ENCODE results near the gene CAD. TPM values are rescaled to one million over a fixed set of nuclear protein-coding genes. Genes with fewer than 3 reads are reported as not detected.

The CAD gene
- total and polyA plus RNA-seq, 4 donors = 6.3 to 23.2 (median 13.5) TPM

GRCh38 chr2:27256855-27257454 is 39.8 kb downstream of the CAD start:
- TF ChIP-seq FOXA2 (IDR thresholded peaks at IDR 0.05) = no peak
- no peak for TF ChIP-seq RAD21 (IDR thresholded peaks at IDR 0.05)
- TF ChIP-seq, protein P1, sequence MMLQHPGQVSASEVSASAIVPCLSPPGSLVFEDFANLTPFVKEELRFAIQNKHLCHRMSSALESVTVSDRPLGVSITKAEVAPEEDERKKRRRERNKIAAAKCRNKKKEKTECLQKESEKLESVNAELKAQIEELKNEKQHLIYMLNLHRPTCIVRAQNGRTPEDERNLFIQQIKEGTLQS (IDR thresholded peaks at IDR 0.05) = no peak
- TF ChIP-seq NR2F2 (IDR thresholded peaks at IDR 0.05) = no peak
- TF ChIP-seq HNF4A (conservative IDR thresholded peaks at IDR 0.05) = no peak
- no peak for TF ChIP-seq JUND (IDR thresholded peaks at IDR 0.05)
- no peak for TF ChIP-seq RXRA (IDR thresholded peaks at IDR 0.05)
- TF ChIP-seq FOXA1 (IDR thresholded peaks at IDR 0.05) = no peak
- no peak for TF ChIP-seq REST (IDR thresholded peaks at IDR 0.05)
- H3K27me3 ChIP-seq (ENCODE audit: control insufficient read depth in 4 of 4, insufficient read depth in 4 of 4, low read length in 3 of 4) = peaks cover 0 to 24% (median 0%) of the 10 kb centered on the region in 4 donors

GRCh38 chr2:27258051-27258450 is 40.9 kb downstream of the CAD start:
- Histone ChIP-seq H3K9ac (ENCODE audit: low read depth in 1 of 2, low read length in 2 of 2) (no peak overlapping the region), H3K4me3 (ENCODE audit: low read depth in 1 of 3, low read length in 3 of 3) (no peak overlapping the region), H3K27ac (ENCODE audit: low read depth in 1 of 2, low read length in 2 of 2) (no peak overlapping the region), H3K27me3 (ENCODE audit: control insufficient read depth in 4 of 4, insufficient read depth in 4 of 4, low read length in 3 of 4) (peaks cover 0 to 24% (median 0%) of the 10 kb centered on the region in 4 donors), H3K4me1 (ENCODE audit: control insufficient read depth in 4 of 4, insufficient read depth in 4 of 4, low read length in 3 of 4) (peaks cover 0 to 14% (median 10%) of the 10 kb centered on the region in 4 donors), H3K9me3 (ENCODE audit: control insufficient read depth in 4 of 4, low read length in 3 of 4) (no peaks in the 10 kb centered on the region), H3K36me3 (ENCODE audit: control insufficient read depth in 4 of 4, insufficient read depth in 3 of 4, low read depth in 1 of 4, low read length in 3 of 4) (no peaks in the 10 kb centered on the region)
- DNase-seq (ENCODE audit: low spot score) = no peak
- 86% methylated on average over 8 of the region's 8 CpGs for WGBS
- TF ChIP-seq YY1 (IDR thresholded peaks at IDR 0.05) (no peak), JUND (IDR thresholded peaks at IDR 0.05) (no peak), RAD21 (IDR thresholded peaks at IDR 0.05) (no peak)

More at GRCh38 chr2:27256855-27257454, 39.8 kb downstream of the CAD start:
- no peaks in the 10 kb centered on the region for H3K9me3 ChIP-seq (ENCODE audit: control insufficient read depth in 4 of 4, low read length in 3 of 4)
- H3K9ac ChIP-seq (ENCODE audit: low read depth in 1 of 2, low read length in 2 of 2) = no peak overlapping the region
- peaks cover 0 to 3% (median 1%) of the 10 kb centered on the region in 4 donors for H3K4me1 ChIP-seq (ENCODE audit: control insufficient read depth in 4 of 4, insufficient read depth in 4 of 4, low read length in 3 of 4)
- 74% methylated on average over 7 of the region's 7 CpGs for WGBS
- no peak overlapping the region for H3K4me3 ChIP-seq (ENCODE audit: low read depth in 1 of 3, low read length in 3 of 3)
- DNase-seq (ENCODE audit: low spot score) = no peak
- no peak overlapping the region for H3K27ac ChIP-seq (ENCODE audit: low read depth in 1 of 2, low read length in 2 of 2)
- no peaks in the 10 kb centered on the region for H3K36me3 ChIP-seq (ENCODE audit: control insufficient read depth in 4 of 4, insufficient read depth in 3 of 4, low read depth in 1 of 4, low read length in 3 of 4)

DNA sequence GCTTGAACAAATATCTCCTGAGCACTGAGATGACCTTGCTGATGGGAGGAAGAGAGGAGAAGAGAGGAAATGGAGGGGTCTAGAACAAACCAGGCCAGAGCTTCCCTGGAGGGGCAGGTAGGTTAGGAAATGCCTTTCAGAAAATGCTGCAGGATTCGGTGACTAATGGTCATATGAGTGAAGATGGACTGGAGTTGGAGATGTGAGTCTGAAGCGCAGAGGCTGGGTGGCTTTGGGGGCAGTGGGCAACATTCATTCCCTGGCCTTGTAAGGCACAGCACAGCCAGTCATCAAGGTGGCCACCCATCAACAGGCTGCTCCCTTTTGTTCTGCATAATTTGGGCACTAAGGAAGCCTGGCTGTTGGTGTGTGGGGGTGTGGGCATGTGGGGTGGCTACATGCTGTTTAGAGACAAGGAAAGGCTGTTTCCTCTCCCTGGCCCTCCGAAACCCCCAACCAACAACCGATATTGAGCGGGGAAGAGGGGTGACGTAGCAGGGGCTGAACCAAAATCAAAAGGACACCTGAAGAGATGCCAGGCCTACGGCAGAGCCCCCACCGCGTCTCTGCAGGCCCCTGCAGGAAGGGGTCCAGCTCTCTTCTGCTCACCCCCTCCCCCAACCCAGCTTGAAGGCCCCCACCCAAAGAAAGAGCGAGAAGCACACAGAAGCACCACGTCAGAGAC is 44.2 kb downstream of the CAD start:
- Histone ChIP-seq H3K36me3 (ENCODE audit: control insufficient read depth in 4 of 4, insufficient read depth in 3 of 4, low read depth in 1 of 4, low read length in 3 of 4) (no peaks in the 10 kb centered on the region), H3K9me3 (ENCODE audit: control insufficient read depth in 4 of 4, low read length in 3 of 4) (no peaks in the 10 kb centered on the region), H3K9ac (ENCODE audit: low read depth in 1 of 2, low read length in 2 of 2) (no peak overlapping the region), H3K27ac (ENCODE audit: low read depth in 1 of 2, low read length in 2 of 2) (no peak overlapping the region), H3K4me1 (ENCODE audit: control insufficient read depth in 4 of 4, insufficient read depth in 4 of 4, low read length in 3 of 4) (peaks cover 10 to 35% (median 22%) of the 10 kb centered on the region in 4 donors), H3K4me3 (ENCODE audit: low read depth in 1 of 3, low read length in 3 of 3) (no peak overlapping the region), H3K27me3 (ENCODE audit: control insufficient read depth in 4 of 4, insufficient read depth in 4 of 4, low read length in 3 of 4) (peaks cover 0 to 22% (median 3%) of the 10 kb centered on the region in 4 donors)
- DNase-seq (ENCODE audit: low spot score) = no peak
- 54% methylated on average over 11 of the region's 11 CpGs for WGBS
- TF ChIP-seq YY1 (IDR thresholded peaks at IDR 0.05) (no peak), GABPA (IDR thresholded peaks at IDR 0.05 in 1 of 2, conservative IDR thresholded peaks at IDR 0.05 in 1 of 2) (no peak), RXRA (IDR thresholded peaks at IDR 0.05) (no peak), ZBTB33 (IDR thresholded peaks at IDR 0.05) (no peak), HNF4A (conservative IDR thresholded peaks at IDR 0.05) (no peak), EGR1 (IDR thresholded peaks at IDR 0.05; ENCODE audit: low read depth in 2 of 2) (no peak), FOXA2 (IDR thresholded peaks at IDR 0.05) (no peak), RAD21 (IDR thresholded peaks at IDR 0.05) (no peak), NR2F2 (IDR thresholded peaks at IDR 0.05) (no peak)
- TF ChIP-seq, protein P2, sequence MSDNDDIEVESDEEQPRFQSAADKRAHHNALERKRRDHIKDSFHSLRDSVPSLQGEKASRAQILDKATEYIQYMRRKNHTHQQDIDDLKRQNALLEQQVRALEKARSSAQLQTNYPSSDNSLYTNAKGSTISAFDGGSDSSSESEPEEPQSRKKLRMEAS (IDR thresholded peaks at IDR 0.05) = no peak
- TF ChIP-seq, protein P3, sequence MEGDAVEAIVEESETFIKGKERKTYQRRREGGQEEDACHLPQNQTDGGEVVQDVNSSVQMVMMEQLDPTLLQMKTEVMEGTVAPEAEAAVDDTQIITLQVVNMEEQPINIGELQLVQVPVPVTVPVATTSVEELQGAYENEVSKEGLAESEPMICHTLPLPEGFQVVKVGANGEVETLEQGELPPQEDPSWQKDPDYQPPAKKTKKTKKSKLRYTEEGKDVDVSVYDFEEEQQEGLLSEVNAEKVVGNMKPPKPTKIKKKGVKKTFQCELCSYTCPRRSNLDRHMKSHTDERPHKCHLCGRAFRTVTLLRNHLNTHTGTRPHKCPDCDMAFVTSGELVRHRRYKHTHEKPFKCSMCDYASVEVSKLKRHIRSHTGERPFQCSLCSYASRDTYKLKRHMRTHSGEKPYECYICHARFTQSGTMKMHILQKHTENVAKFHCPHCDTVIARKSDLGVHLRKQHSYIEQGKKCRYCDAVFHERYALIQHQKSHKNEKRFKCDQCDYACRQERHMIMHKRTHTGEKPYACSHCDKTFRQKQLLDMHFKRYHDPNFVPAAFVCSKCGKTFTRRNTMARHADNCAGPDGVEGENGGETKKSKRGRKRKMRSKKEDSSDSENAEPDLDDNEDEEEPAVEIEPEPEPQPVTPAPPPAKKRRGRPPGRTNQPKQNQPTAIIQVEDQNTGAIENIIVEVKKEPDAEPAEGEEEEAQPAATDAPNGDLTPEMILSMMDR (IDR thresholded peaks at IDR 0.05; ENCODE audit: low read depth, low read length, missing input control) = no peak
- TF ChIP-seq, protein P1 (IDR thresholded peaks at IDR 0.05) = no peak

All from liver (tissue), 9 donors.